Activated B cell treated with CpG ODN at 0.5 μM for 24 hours (primary cell): Measurements from ENCODE around the gene ARRDC3. TPM values are rescaled to one million over a fixed set of nuclear protein-coding genes. Genes with fewer than 3 reads are reported as not detected.

Experiments
- ATAC-seq: fragments of 200-7000 bp; cut with Tn5 transposase; one replicate; pipeline ENCODE4 v1.10.0; 2021; ENCODE audit warnings: low read depth, mild to moderate bottlenecking, moderate library complexity
- CTCF ChIA-PET: fragments of 350-600 bp; sonication (Branson Sonifier 250); formaldehyde crosslinking; loops from one replicate; lab custom pipeline; 2021; ENCODE audit warnings: antibody characterized with exemption; lab: Charles Lee
- POLR2A ChIA-PET: fragments of 350-600 bp; sonication (Branson Sonifier 250); formaldehyde crosslinking; loops from one replicate; lab custom pipeline; 2021; ENCODE audit warnings: antibody characterized with exemption; lab: Charles Lee
- DNase-seq: peaks from one replicate; pipeline ENCODE4 v3.0.0; 2022
- H3K27ac Mint-ChIP-seq: one replicate; pipeline ENCODE4 v1.8.0; 2020; ENCODE audit warnings: mixed read lengths
- H3K27me3 Mint-ChIP-seq: one replicate; pipeline ENCODE4 v1.8.0; 2021; ENCODE audit warnings: mixed read lengths
- H3K36me3 Mint-ChIP-seq: one replicate; pipeline ENCODE4 v1.8.0; 2021; ENCODE audit warnings: low read depth, mixed read lengths
- H3K4me1 Mint-ChIP-seq: one replicate; pipeline ENCODE4 v1.8.0; 2021; ENCODE audit warnings: mixed read lengths
- H3K4me3 Mint-ChIP-seq: one replicate; pipeline ENCODE4 v1.8.0; 2020; ENCODE audit warnings: mild to moderate bottlenecking, mixed read lengths
- H3K9me3 Mint-ChIP-seq: one replicate; pipeline ENCODE4 v1.8.0; 2020; ENCODE audit warnings: mixed read lengths
- intact Hi-C: fragments of 100-400 bp; cut with micrococcal nuclease; formaldehyde crosslinking; loops from one replicate; pipeline ENCODE4 v1.15.1; 2024
- total RNA-seq: library from RNA; stranded (reverse); gene quantifications from 2 replicates; pipeline ENCODE4 v1.2.3, GENCODE V29; 2022
- TF ChIP-seq, protein P1 (sequence below): fragments of 200-600 bp; IDR thresholded peaks from one replicate; pipeline ENCODE4 v1.8.0; 2022; ENCODE audit warnings: antibody characterized with exemption, mild to moderate bottlenecking

Gene ARRDC3
- total RNA-seq, 1 donor from 2014 or later = 65.3 TPM

GRCh38 chr5:91319667-91320066 lies 63.5 kb downstream of the ARRDC3 start:
- Mint-ChIP-seq H3K9me3 (no peaks in the 10 kb centered on the region), H3K36me3 (no peaks in the 10 kb centered on the region), H3K27ac (no peak overlapping the region), H3K27me3 (peaks cover 2% of the 10 kb centered on the region), H3K4me1 (peaks cover 17% of the 10 kb centered on the region), H3K4me3 (no peak overlapping the region)
- TF ChIP-seq, protein P1, sequence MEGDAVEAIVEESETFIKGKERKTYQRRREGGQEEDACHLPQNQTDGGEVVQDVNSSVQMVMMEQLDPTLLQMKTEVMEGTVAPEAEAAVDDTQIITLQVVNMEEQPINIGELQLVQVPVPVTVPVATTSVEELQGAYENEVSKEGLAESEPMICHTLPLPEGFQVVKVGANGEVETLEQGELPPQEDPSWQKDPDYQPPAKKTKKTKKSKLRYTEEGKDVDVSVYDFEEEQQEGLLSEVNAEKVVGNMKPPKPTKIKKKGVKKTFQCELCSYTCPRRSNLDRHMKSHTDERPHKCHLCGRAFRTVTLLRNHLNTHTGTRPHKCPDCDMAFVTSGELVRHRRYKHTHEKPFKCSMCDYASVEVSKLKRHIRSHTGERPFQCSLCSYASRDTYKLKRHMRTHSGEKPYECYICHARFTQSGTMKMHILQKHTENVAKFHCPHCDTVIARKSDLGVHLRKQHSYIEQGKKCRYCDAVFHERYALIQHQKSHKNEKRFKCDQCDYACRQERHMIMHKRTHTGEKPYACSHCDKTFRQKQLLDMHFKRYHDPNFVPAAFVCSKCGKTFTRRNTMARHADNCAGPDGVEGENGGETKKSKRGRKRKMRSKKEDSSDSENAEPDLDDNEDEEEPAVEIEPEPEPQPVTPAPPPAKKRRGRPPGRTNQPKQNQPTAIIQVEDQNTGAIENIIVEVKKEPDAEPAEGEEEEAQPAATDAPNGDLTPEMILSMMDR = no peak
- POLR2A ChIA-PET = no interaction called here
- ATAC-seq (no peak), DNase-seq (no peak)
- CTCF ChIA-PET = no interaction called here
- intact Hi-C loops = no loop called here

DNA sequence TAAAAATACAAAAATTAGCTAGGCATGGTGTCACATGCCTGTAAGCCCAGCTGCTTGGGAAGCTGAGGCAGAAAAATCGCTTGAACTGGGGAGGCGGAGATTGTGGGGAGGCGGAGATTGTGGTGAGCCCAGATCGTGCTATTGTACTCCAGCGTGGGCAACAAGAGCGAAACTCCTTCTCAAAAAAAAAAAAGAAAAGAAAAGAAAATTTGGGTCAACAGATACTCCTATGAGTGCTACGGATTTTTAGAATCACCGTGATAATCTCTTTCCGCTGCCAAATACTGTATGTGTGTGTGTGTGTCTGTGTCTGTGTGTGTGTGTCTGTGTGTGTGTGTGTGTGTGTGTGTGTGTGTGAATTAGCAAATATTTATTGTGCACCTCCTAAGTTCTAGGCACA lies 64.4 kb downstream of the ARRDC3 start:
- intact Hi-C loops = no loop called here
- no peak for ATAC-seq
- CTCF ChIA-PET = interaction anchor here (0.6 kb wide), 1 partner anchor 48 kb away, joined by 3 read pairs; no protein-coding TSS in a partner anchor
- H3K27me3 Mint-ChIP-seq = peaks cover 2% of the 10 kb centered on the region
- H3K36me3 Mint-ChIP-seq = no peaks in the 10 kb centered on the region
- peaks cover 27% of the 10 kb centered on the region for H3K4me1 Mint-ChIP-seq
- TF ChIP-seq, protein P1 = no peak
- no peak for DNase-seq
- no peak overlapping the region for H3K4me3 Mint-ChIP-seq
- no peak overlapping the region for H3K27ac Mint-ChIP-seq
- POLR2A ChIA-PET = no interaction called here
- H3K9me3 Mint-ChIP-seq = no peaks in the 10 kb centered on the region
